Liver (tissue), 9 donors: Measurements from ENCODE around the gene LHFPL3. TPM values are rescaled to one million over a fixed set of nuclear protein-coding genes. Genes with fewer than 3 reads are reported as not detected.

ENCODE experiments used
- DNase-seq: peaks from one replicate; pipeline ENCODE4 v3.0.0-alpha.2; 2017; ENCODE audit warnings: low spot score
- H3K27ac ChIP-seq, 2 donors: one replicate each; pipeline ENCODE4 v1.7.0; 2013; ENCODE audit warnings: inconsistent platforms in 2 of 2, low read length in 2 of 2, control low read depth in 1 of 2, low read depth in 1 of 2, mild to moderate bottlenecking in 1 of 2
- H3K27me3 ChIP-seq, 4 donors: one replicate each; pipeline versions ENCODE4 v1.6.1 to v1.7.0; 2013; ENCODE audit warnings: low read length in 3 of 4, inconsistent platforms in 1 of 4, mild to moderate bottlenecking in 1 of 4, moderate library complexity in 1 of 4; ENCODE audit not compliant: control insufficient read depth in 4 of 4, insufficient read depth in 4 of 4
- H3K36me3 ChIP-seq, 4 donors: one replicate each; pipeline versions ENCODE4 v1.6.1 to v1.7.0; 2013; ENCODE audit warnings: low read length in 3 of 4, mild to moderate bottlenecking in 3 of 4, low read depth in 1 of 4, moderate library complexity in 1 of 4; ENCODE audit not compliant: control insufficient read depth in 4 of 4, insufficient read depth in 3 of 4
- H3K4me1 ChIP-seq, 4 donors: one replicate each; pipeline versions ENCODE4 v1.6.1 to v1.7.0; 2013; ENCODE audit warnings: low read length in 3 of 4, mild to moderate bottlenecking in 3 of 4, moderate library complexity in 1 of 4; ENCODE audit not compliant: control insufficient read depth in 4 of 4, insufficient read depth in 4 of 4
- H3K4me3 ChIP-seq, 3 donors: one replicate each; pipeline versions ENCODE4 v1.6.1 to v1.7.0; 2013; ENCODE audit warnings: low read length in 3 of 3, control low read depth in 1 of 3, low read depth in 1 of 3, mild to moderate bottlenecking in 1 of 3
- H3K9ac ChIP-seq, 2 donors: one replicate each; pipeline ENCODE4 v1.7.0; 2013; ENCODE audit warnings: low read length in 2 of 2, mild to moderate bottlenecking in 2 of 2, moderate library complexity in 2 of 2, control low read depth in 1 of 2, low read depth in 1 of 2
- H3K9me3 ChIP-seq, 4 donors: one replicate each; pipeline versions ENCODE4 v1.6.1 to v1.7.0; 2013; ENCODE audit warnings: low read length in 3 of 4; ENCODE audit not compliant: control insufficient read depth in 4 of 4
- ATF3 ChIP-seq: IDR thresholded peaks from 2 replicates; pipeline ENCODE4 v1.6.1; 2016; ENCODE audit warnings: antibody characterized with exemption
- EGR1 ChIP-seq, 2 donors: IDR thresholded peaks; 2 replicates each; pipeline ENCODE4 v1.6.1; 2016 to 2018; ENCODE audit warnings: antibody characterized with exemption in 2 of 2, low read depth in 2 of 2
- FOXA1 ChIP-seq: IDR thresholded peaks from 2 replicates; pipeline ENCODE4 v1.6.1; 2016; ENCODE audit warnings: antibody characterized with exemption
- FOXA2 ChIP-seq: IDR thresholded peaks from 2 replicates; pipeline ENCODE4 v1.6.1; 2016; ENCODE audit warnings: antibody characterized with exemption
- GABPA ChIP-seq, 2 donors: IDR thresholded peaks in 1 of 2; conservative IDR thresholded peaks in 1 of 2; 2 replicates each; pipeline ENCODE4 v1.6.1; 2016; ENCODE audit warnings: antibody characterized with exemption in 2 of 2, mild to moderate bottlenecking in 1 of 2, moderate library complexity in 1 of 2
- HNF4A ChIP-seq, 2 donors: conservative IDR thresholded peaks; 2 replicates each; pipeline ENCODE4 v1.6.1; 2016; ENCODE audit warnings: antibody characterized with exemption in 2 of 2, mild to moderate bottlenecking in 2 of 2
- HNF4G ChIP-seq: IDR thresholded peaks from 2 replicates; pipeline ENCODE4 v1.6.1; 2016; ENCODE audit warnings: antibody characterized with exemption
- JUND ChIP-seq, 2 donors: IDR thresholded peaks; 2 replicates each; pipeline ENCODE4 v1.6.1; 2016; ENCODE audit warnings: antibody characterized with exemption in 2 of 2
- NR2F2 ChIP-seq: IDR thresholded peaks from 2 replicates; pipeline ENCODE4 v1.6.1; 2016; ENCODE audit warnings: antibody characterized with exemption
- RAD21 ChIP-seq, 2 donors: IDR thresholded peaks; 2 replicates each; pipeline ENCODE4 v1.6.1; 2016; ENCODE audit warnings: antibody characterized with exemption in 2 of 2, mild to moderate bottlenecking in 2 of 2
- RXRA ChIP-seq, 2 donors: IDR thresholded peaks; 2 replicates each; pipeline ENCODE4 v1.6.1; 2017 to 2018; ENCODE audit warnings: antibody characterized with exemption in 2 of 2, mild to moderate bottlenecking in 1 of 2
- SP1 ChIP-seq: IDR thresholded peaks from 2 replicates; pipeline ENCODE4 v1.6.1; 2018; ENCODE audit warnings: antibody characterized with exemption, mild to moderate bottlenecking
- TAF1 ChIP-seq: conservative IDR thresholded peaks from 2 replicates; pipeline ENCODE4 v1.6.1; 2016; ENCODE audit warnings: antibody characterized with exemption, mild to moderate bottlenecking
- YY1 ChIP-seq: IDR thresholded peaks from 2 replicates; pipeline ENCODE4 v1.6.1; 2016; ENCODE audit warnings: antibody characterized with exemption, mild to moderate bottlenecking
- ZBTB33 ChIP-seq: IDR thresholded peaks from 2 replicates; pipeline ENCODE4 v1.6.1; 2016; ENCODE audit warnings: antibody characterized with exemption
- polyA plus RNA-seq, 2 donors: library from polyadenylated mRNA; stranded (reverse) in 1 of 2; unstranded in 1 of 2; fragments of 200-250 nt in 1 of 2; fragments of >200 nt in 1 of 2; fragmentation: Nextera tagmentation in 1 of 2; extraction: Ambion mirVana in 1 of 2; gene quantifications; one replicate each; pipeline versions ENCODE4 v1.2.1 to v1.2.3, GENCODE V29; 2013 to 2015
- total RNA-seq, 2 donors: library from RNA; depleted of rRNA; stranded (reverse); fragments of >200 nt; gene quantifications; one replicate each; pipeline ENCODE4 v1.2.3, GENCODE V29; 2014
- TF ChIP-seq, protein P1 (sequence below): IDR thresholded peaks from 2 replicates; pipeline ENCODE4 v1.6.1; 2016; ENCODE audit warnings: antibody characterized with exemption
- TF ChIP-seq, protein P2 (sequence below): IDR thresholded peaks from 2 replicates; pipeline ENCODE4 v1.6.1; 2016; ENCODE audit warnings: antibody characterized with exemption, mild to moderate bottlenecking
- TF ChIP-seq, protein P3 (sequence below): fragments of 150-350 bp; IDR thresholded peaks from 2 replicates; pipeline ENCODE4 v1.5.1; 2017; ENCODE audit warnings: improper control_type of control experiment, low read depth, low read length; ENCODE audit not compliant: missing input control
- donor health status: healthy.
- donor health status: healthy.
- donor health status: healthy.
- donor health status: healthy.
- donor health status: healthy.

LHFPL3 gene
- total and polyA plus RNA-seq, 4 donors: not detected

DNA sequence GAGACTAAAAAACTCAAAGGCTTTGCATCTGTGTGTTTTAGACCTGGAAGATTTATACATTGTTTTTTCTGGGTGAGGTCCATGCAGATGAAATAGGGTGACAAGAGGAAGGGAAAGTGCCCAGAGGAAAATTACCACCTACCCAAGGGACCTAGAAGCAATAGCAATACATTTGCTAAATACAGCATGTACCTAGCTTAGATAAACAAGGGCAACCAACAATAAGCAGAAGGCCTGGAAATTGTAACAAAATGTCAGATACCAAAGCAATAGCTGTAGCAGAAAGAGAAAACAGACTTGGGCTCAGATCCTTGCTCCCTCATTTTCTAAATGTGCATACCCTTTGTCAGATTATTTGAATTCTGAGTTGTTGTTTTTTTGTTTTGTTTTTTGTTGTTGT is 367.2 kb downstream of the LHFPL3 start:
- no peak for DNase-seq

More for the DNA sequence above, 367.2 kb downstream of the LHFPL3 start:
- Histone ChIP-seq H3K9me3 (peaks cover 0 to 2% (median 0%) of the 10 kb centered on the region in 4 donors), H3K9ac (no peak overlapping the region), H3K36me3 (no peaks in the 10 kb centered on the region), H3K27me3 (peaks cover 0 to 2% (median 0%) of the 10 kb centered on the region in 4 donors), H3K27ac (no peak overlapping the region), H3K4me3 (no peak overlapping the region), H3K4me1 (no peaks in the 10 kb centered on the region)
- no peak for TF ChIP-seq ATF3
- TF ChIP-seq, protein P1, sequence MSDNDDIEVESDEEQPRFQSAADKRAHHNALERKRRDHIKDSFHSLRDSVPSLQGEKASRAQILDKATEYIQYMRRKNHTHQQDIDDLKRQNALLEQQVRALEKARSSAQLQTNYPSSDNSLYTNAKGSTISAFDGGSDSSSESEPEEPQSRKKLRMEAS: no peak
- TF ChIP-seq FOXA2: no peak
- TF ChIP-seq GABPA (IDR thresholded peaks at IDR 0.05 in 1 of 2, conservative IDR thresholded peaks at IDR 0.05 in 1 of 2): no peak
- TF ChIP-seq YY1: no peak
- TF ChIP-seq TAF1: no peak
- TF ChIP-seq RXRA (IDR thresholded peaks at IDR 0.05): no peak
- TF ChIP-seq JUND (IDR thresholded peaks at IDR 0.05): no peak
- no peak for TF ChIP-seq EGR1 (IDR thresholded peaks at IDR 0.05; ENCODE audit: low read depth in 2 of 2)
- TF ChIP-seq ZBTB33: no peak
- no peak for TF ChIP-seq NR2F2
- no peak for TF ChIP-seq FOXA1
- no peak for TF ChIP-seq HNF4G
- no peak for TF ChIP-seq RAD21 (IDR thresholded peaks at IDR 0.05)
- TF ChIP-seq, protein P2, sequence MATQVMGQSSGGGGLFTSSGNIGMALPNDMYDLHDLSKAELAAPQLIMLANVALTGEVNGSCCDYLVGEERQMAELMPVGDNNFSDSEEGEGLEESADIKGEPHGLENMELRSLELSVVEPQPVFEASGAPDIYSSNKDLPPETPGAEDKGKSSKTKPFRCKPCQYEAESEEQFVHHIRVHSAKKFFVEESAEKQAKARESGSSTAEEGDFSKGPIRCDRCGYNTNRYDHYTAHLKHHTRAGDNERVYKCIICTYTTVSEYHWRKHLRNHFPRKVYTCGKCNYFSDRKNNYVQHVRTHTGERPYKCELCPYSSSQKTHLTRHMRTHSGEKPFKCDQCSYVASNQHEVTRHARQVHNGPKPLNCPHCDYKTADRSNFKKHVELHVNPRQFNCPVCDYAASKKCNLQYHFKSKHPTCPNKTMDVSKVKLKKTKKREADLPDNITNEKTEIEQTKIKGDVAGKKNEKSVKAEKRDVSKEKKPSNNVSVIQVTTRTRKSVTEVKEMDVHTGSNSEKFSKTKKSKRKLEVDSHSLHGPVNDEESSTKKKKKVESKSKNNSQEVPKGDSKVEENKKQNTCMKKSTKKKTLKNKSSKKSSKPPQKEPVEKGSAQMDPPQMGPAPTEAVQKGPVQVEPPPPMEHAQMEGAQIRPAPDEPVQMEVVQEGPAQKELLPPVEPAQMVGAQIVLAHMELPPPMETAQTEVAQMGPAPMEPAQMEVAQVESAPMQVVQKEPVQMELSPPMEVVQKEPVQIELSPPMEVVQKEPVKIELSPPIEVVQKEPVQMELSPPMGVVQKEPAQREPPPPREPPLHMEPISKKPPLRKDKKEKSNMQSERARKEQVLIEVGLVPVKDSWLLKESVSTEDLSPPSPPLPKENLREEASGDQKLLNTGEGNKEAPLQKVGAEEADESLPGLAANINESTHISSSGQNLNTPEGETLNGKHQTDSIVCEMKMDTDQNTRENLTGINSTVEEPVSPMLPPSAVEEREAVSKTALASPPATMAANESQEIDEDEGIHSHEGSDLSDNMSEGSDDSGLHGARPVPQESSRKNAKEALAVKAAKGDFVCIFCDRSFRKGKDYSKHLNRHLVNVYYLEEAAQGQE: no peak
- TF ChIP-seq, protein P3, sequence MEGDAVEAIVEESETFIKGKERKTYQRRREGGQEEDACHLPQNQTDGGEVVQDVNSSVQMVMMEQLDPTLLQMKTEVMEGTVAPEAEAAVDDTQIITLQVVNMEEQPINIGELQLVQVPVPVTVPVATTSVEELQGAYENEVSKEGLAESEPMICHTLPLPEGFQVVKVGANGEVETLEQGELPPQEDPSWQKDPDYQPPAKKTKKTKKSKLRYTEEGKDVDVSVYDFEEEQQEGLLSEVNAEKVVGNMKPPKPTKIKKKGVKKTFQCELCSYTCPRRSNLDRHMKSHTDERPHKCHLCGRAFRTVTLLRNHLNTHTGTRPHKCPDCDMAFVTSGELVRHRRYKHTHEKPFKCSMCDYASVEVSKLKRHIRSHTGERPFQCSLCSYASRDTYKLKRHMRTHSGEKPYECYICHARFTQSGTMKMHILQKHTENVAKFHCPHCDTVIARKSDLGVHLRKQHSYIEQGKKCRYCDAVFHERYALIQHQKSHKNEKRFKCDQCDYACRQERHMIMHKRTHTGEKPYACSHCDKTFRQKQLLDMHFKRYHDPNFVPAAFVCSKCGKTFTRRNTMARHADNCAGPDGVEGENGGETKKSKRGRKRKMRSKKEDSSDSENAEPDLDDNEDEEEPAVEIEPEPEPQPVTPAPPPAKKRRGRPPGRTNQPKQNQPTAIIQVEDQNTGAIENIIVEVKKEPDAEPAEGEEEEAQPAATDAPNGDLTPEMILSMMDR: no peak
- no peak for TF ChIP-seq HNF4A (conservative IDR thresholded peaks at IDR 0.05)
- TF ChIP-seq SP1: no peak
